ENCODE measurements around the gene LRRN2. TPM values are rescaled to one million over a fixed set of nuclear protein-coding genes. Genes with fewer than 3 reads are reported as not detected.

Gene LRRN2
- total and polyA plus RNA-seq, 2 of the 8 experiments (the other 6 are each of a cell fraction or from before 2014, with no cell fraction given) = 1.8 to 2.3 TPM

- no peak overlapping the region for H3K56ac ChIP-seq (replicated peaks; ENCODE audit: insufficient read length, low read depth, low read length)
- no peak overlapping the region for H3K9ac ChIP-seq (replicated peaks in 1 of 4; ENCODE audit: extremely low read depth in 1 of 4, low read depth in 3 of 4, low read length in 3 of 4)
- H3K14ac ChIP-seq (ENCODE audit: insufficient read length) = no peak overlapping the region
- POLR2A ChIA-PET (ENCODE audit: partially characterized antibody) = no interaction called here
- CTCF ChIA-PET (ENCODE audit: partially characterized antibody) = interaction anchor here (1.1 to 2.7 kb wide), 5 partner anchors 10 to 65 kb away, joined by 3 to 16 read pairs (median 6); no protein-coding TSS in a partner anchor
- peaks cover 0 to 6% (median 2%) of the 10 kb centered on the region in 4 experiments; a peak in 3 of 7 replicates for H3K4me1 ChIP-seq (replicated peaks in 1 of 4; ENCODE audit: control insufficient read depth in 3 of 4, insufficient read depth in 4 of 4, low read length in 3 of 4)
- H3K79me1 ChIP-seq (ENCODE audit: low read depth, low read length) = no peaks in the 10 kb centered on the region
- no peak overlapping the region for H2BK15ac ChIP-seq (ENCODE audit: low read length)
- no peak overlapping the region for H4K5ac ChIP-seq (ENCODE audit: insufficient read length, low read depth, low read length)
- H3K27me3 ChIP-seq (replicated peaks in 1 of 4; ENCODE audit: control insufficient read depth in 3 of 4, extremely low read depth in 1 of 4, insufficient read depth in 3 of 4, low read length in 3 of 4) = no peaks in the 10 kb centered on the region
- no peak overlapping the region for H4K8ac ChIP-seq (ENCODE audit: extremely low read depth, insufficient read depth, low read length)
- no peak overlapping the region for H2BK12ac ChIP-seq (ENCODE audit: low read depth, low read length)
- no peak overlapping the region for H3K4me2 ChIP-seq (ENCODE audit: insufficient read depth in 1 of 2, low read depth in 2 of 2, low read length in 2 of 2)
- H3K79me2 ChIP-seq (ENCODE audit: control insufficient read depth in 1 of 2, insufficient read depth in 2 of 2, low read length in 2 of 2) = no peaks in the 10 kb centered on the region
- no peak overlapping the region for H3K4me3 ChIP-seq (ENCODE audit: extremely low read depth in 1 of 4, insufficient read depth in 2 of 4, low read depth in 3 of 4, low read length in 4 of 4)
- H2BK20ac ChIP-seq (ENCODE audit: low read length) = no peak overlapping the region
- H4K20me1 ChIP-seq (replicated peaks in 1 of 2; ENCODE audit: control insufficient read depth in 1 of 2, insufficient read depth in 2 of 2, low read length in 2 of 2) = no peaks in the 10 kb centered on the region
- no peaks in the 10 kb centered on the region for H3K36me3 ChIP-seq (ENCODE audit: control insufficient read depth in 2 of 4, insufficient read depth in 4 of 4, low read length in 3 of 4)
- no peak overlapping the region for H2BK5ac ChIP-seq (ENCODE audit: low read depth, low read length)
- no peak overlapping the region for H3K23ac ChIP-seq (ENCODE audit: insufficient read length)
- H3K23me2 ChIP-seq (ENCODE audit: low read depth, low read length) = no peaks in the 10 kb centered on the region
- no peak overlapping the region for H2AFZ ChIP-seq (ENCODE audit: low read length)
- H3K27ac ChIP-seq (ENCODE audit: low read depth, low read length) = no peak overlapping the region
- no peak overlapping the region for H3K4ac ChIP-seq (replicated peaks; ENCODE audit: insufficient read length, low read depth, low read length)
- H2AK5ac ChIP-seq (ENCODE audit: low read depth, low read length) = no peak overlapping the region
- H2BK120ac ChIP-seq (replicated peaks; ENCODE audit: low read depth, low read length) = no peak overlapping the region
- no peak for DNase-seq (ENCODE audit: low read depth in 1 of 2, low spot score in 2 of 2)
- FAIRE-seq = no peak
- H3K18ac ChIP-seq (ENCODE audit: extremely low read depth, low read length) = no peak overlapping the region
- H4K91ac ChIP-seq (replicated peaks; ENCODE audit: insufficient read length, low read length) = no peak overlapping the region
- 76% methylated on average over 3 of the region's 3 CpGs; no CpG with 5 or more reads in 1 of the 2 experiments for WGBS, 2 experiments (ENCODE audit: extremely low coverage in 1 of 2, insufficient coverage in 1 of 2, insufficient read length in 1 of 2, insufficient replicate concordance in 2 of 2, low coverage in 1 of 2, low lambda C conversion rate in 2 of 2, missing lambda C conversion rate in 1 of 2)
- no peaks in the 10 kb centered on the region for H3K9me3 ChIP-seq (ENCODE audit: insufficient read depth in 2 of 2, low read depth in 1 of 2, low read length in 1 of 2)
- no peak for TF ChIP-seq BACH1 (IDR thresholded peaks at IDR 0.05; ENCODE audit: low read length)
- TF ChIP-seq ATF3 (IDR thresholded peaks at IDR 0.05; ENCODE audit: insufficient read depth, low read depth, low read length) = no peak
- TF ChIP-seq JUN (IDR thresholded peaks at IDR 0.05; ENCODE audit: low read depth, low read length) = no peak
- no peak for TF ChIP-seq SAP30 (IDR thresholded peaks at IDR 0.05; ENCODE audit: insufficient read depth, insufficient replicate concordance, low read length)
- TF ChIP-seq ZNF274 (IDR thresholded peaks at IDR 0.05; ENCODE audit: borderline replicate concordance, extremely low read depth, low read length) = no peak
- TF ChIP-seq BRCA1 (IDR thresholded peaks at IDR 0.05; ENCODE audit: low read depth, low read length) = no peak
- no peak for TF ChIP-seq CHD1 (IDR thresholded peaks at IDR 0.05; ENCODE audit: low read depth, low read length)
- TF ChIP-seq TBP (IDR thresholded peaks at IDR 0.05; ENCODE audit: low read depth, low read length) = no peak
- no peak for TF ChIP-seq JUND (IDR thresholded peaks at IDR 0.05; ENCODE audit: low read length)
- TF ChIP-seq SIRT6 (IDR thresholded peaks at IDR 0.05; ENCODE audit: low read length) = no peak
- no peak for TF ChIP-seq CTBP2 (IDR thresholded peaks at IDR 0.05; ENCODE audit: borderline replicate concordance, insufficient read depth, insufficient read length, low read length)
- TF ChIP-seq RFX5 (IDR thresholded peaks at IDR 0.05; ENCODE audit: borderline replicate concordance, low read depth, low read length) = no peak
- TF ChIP-seq KDM5A (IDR thresholded peaks at IDR 0.05; ENCODE audit: low read length) = no peak
- no peak for TF ChIP-seq SP4 (IDR thresholded peaks at IDR 0.05; ENCODE audit: low read length)
- no peak for TF ChIP-seq CHD2 (IDR thresholded peaks at IDR 0.05; ENCODE audit: low read length)
These were observed 42.5 kb upstream of the LRRN2 start for GRCh38 chr1:204728045-204728444.
